SU-DHL-6 (cell line): ENCODE measurements around the gene FBRSL1.

ENCODE experiments used
- CTCF ChIP-seq: fragments of 200-600 bp; sonication (generic); IDR thresholded peaks from one replicate; pipeline ENCODE4 v1.5.1; 2017; ENCODE audit warnings: antibody characterized with exemption, mild to moderate bottlenecking, low read length, moderate library complexity; ENCODE audit not compliant: insufficient read depth, poor library complexity, severe bottlenecking
- EZH2phosphoT487 ChIP-seq: fragments of 200-600 bp; sonication (generic), shearing (Covaris generic); conservative IDR thresholded peaks from 2 replicates; pipeline ENCODE4 v1.6.1; 2018; ENCODE audit warnings: mild to moderate bottlenecking, antibody characterized with exemption, low read length, moderate library complexity, mixed read lengths

- TF ChIP-seq CTCF (no peak), EZH2phosphoT487 (no peak)
Measured at GRCh38 chr12:132500856-132501180, 10.9 kb downstream of the FBRSL1 start.
